GM23338 (cell line): ENCODE results near the gene PLCH2. TPM values are rescaled to one million over a fixed set of nuclear protein-coding genes. Genes with fewer than 3 reads are reported as not detected.

Experiments
- ATAC-seq: fragments of 200-7000 bp; cut with Tn5 transposase; 3 replicates; pipeline ENCODE4 v1.9.1; 2020
- DNase-seq: peaks from one replicate; pipeline ENCODE4 v3.0.0-alpha.2; 2015; ENCODE audit warnings: low spot score
- H2AFZ ChIP-seq: fragments of 200-600 bp; sonication (generic); 2 replicates; pipeline ENCODE4 v1.8.0; 2016; ENCODE audit warnings: antibody characterized with exemption, mild to moderate bottlenecking, moderate library complexity
- H3F3A ChIP-seq: fragments of 200-600 bp; sonication (generic); replicated peaks from 2 replicates; pipeline ENCODE4 v1.8.0; 2017; ENCODE audit warnings: antibody characterized with exemption, mixed run types, low read depth
- H3K27ac ChIP-seq: fragments of 200-600 bp; sonication (generic); 2 replicates; pipeline ENCODE4 v1.6.1; 2016; ENCODE audit warnings: low read depth
- H3K27me3 ChIP-seq: fragments of 200-600 bp; sonication (generic); 2 replicates; pipeline ENCODE4 v1.8.0; 2016; ENCODE audit warnings: mild to moderate bottlenecking, mixed run types, moderate library complexity; ENCODE audit not compliant: insufficient read depth
- H3K36me3 ChIP-seq: fragments of 200-600 bp; sonication (generic); 2 replicates; pipeline ENCODE4 v1.8.0; 2016; ENCODE audit warnings: mild to moderate bottlenecking; ENCODE audit not compliant: insufficient read depth
- H3K4me1 ChIP-seq: fragments of 200-600 bp; sonication (generic); 2 replicates; pipeline ENCODE4 v1.8.0; 2016; ENCODE audit warnings: mild to moderate bottlenecking, moderate library complexity; ENCODE audit not compliant: insufficient read depth
- H3K4me2 ChIP-seq: fragments of 200-600 bp; sonication (generic); 2 replicates; pipeline ENCODE4 v1.7.1; 2017; ENCODE audit warnings: mixed run types
- H3K4me3 ChIP-seq: fragments of 200-600 bp; sonication (generic); 2 replicates; pipeline ENCODE4 v1.6.1; 2016; ENCODE audit warnings: mixed run types
- H3K79me2 ChIP-seq: fragments of 200-600 bp; sonication (generic); replicated peaks from 2 replicates; pipeline ENCODE4 v1.8.0; 2017; ENCODE audit warnings: mild to moderate bottlenecking; ENCODE audit not compliant: insufficient read depth
- H3K9me2 ChIP-seq: fragments of 200-600 bp; sonication (generic); 2 replicates; pipeline ENCODE4 v1.8.0; 2017; ENCODE audit not compliant: insufficient read depth
- H4K20me1 ChIP-seq: fragments of 200-600 bp; sonication (generic); replicated peaks from 2 replicates; pipeline ENCODE4 v1.8.0; 2017; ENCODE audit warnings: mild to moderate bottlenecking; ENCODE audit not compliant: insufficient read depth
- H3K27ac Mint-ChIP-seq: 2 replicates; pipeline ENCODE4 v1.8.0; 2020; ENCODE audit warnings: inconsistent platforms, mild to moderate bottlenecking, moderate library complexity, mixed read lengths
- H3K27me3 Mint-ChIP-seq: 3 replicates; pipeline ENCODE4 v1.8.0; 2022; ENCODE audit warnings: low read depth, mild to moderate bottlenecking, moderate library complexity, mixed read lengths, inconsistent platforms; ENCODE audit not compliant: insufficient read depth, poor library complexity
- H3K36me3 Mint-ChIP-seq: 3 replicates; pipeline ENCODE4 v1.8.0; 2021; ENCODE audit warnings: low read depth, mild to moderate bottlenecking, inconsistent platforms, moderate library complexity, mixed read lengths
- H3K4me1 Mint-ChIP-seq: 3 replicates; pipeline ENCODE4 v1.8.0; 2020; ENCODE audit warnings: mild to moderate bottlenecking, inconsistent platforms, mixed read lengths
- H3K4me3 Mint-ChIP-seq: 3 replicates; pipeline ENCODE4 v1.8.0; 2021; ENCODE audit warnings: moderate library complexity, mild to moderate bottlenecking, inconsistent platforms, mixed read lengths
- H3K9me3 Mint-ChIP-seq: 3 replicates; pipeline ENCODE4 v1.8.0; 2020; ENCODE audit warnings: moderate library complexity, mild to moderate bottlenecking, inconsistent platforms, mixed read lengths
- CREB1 ChIP-seq: fragments of 250-450 bp; sonication (Bioruptor Pico); IDR thresholded peaks from 2 replicates; pipeline ENCODE4 v1.5.0; 2020; ENCODE audit warnings: low read depth, mild to moderate bottlenecking, moderate library complexity
- EZH2 ChIP-seq: fragments of 200-600 bp; sonication (generic); IDR thresholded peaks from one replicate; pipeline ENCODE4 v1.8.0; 2017; ENCODE audit warnings: antibody characterized with exemption, mild to moderate bottlenecking, low read depth; ENCODE audit not compliant: unreplicated experiment
- EZH2phosphoT487 ChIP-seq: fragments of 200-600 bp; sonication (generic); IDR thresholded peaks from one replicate; pipeline ENCODE4 v1.8.1; 2018; ENCODE audit warnings: antibody characterized with exemption; ENCODE audit not compliant: unreplicated experiment
- JUNB ChIP-seq: IDR thresholded peaks from one replicate; pipeline ENCODE4 v1.6.1; 2016; ENCODE audit warnings: antibody characterized with exemption; ENCODE audit not compliant: unreplicated experiment
- NANOG ChIP-seq: IDR thresholded peaks from 2 replicates; pipeline ENCODE4 v1.6.1; 2016; ENCODE audit warnings: antibody characterized with exemption, borderline replicate concordance
- POLR2AphosphoS5 ChIP-seq: IDR thresholded peaks from 2 replicates; pipeline ENCODE4 v1.6.1; 2016; ENCODE audit warnings: antibody characterized with exemption, low read depth
- STAT1 ChIP-seq: IDR thresholded peaks from one replicate; pipeline ENCODE4 v1.6.1; 2016; ENCODE audit warnings: antibody characterized with exemption; ENCODE audit not compliant: unreplicated experiment
- ZNF114 ChIP-seq: fragments of 250-450 bp; sonication (Bioruptor Pico); IDR thresholded peaks from 2 replicates; pipeline ENCODE4 v1.5.0; 2020; ENCODE audit warnings: mild to moderate bottlenecking, moderate library complexity
- ZNF331 ChIP-seq: fragments of 250-450 bp; sonication (Bioruptor Pico); IDR thresholded peaks from 2 replicates; pipeline ENCODE4 v1.5.0; 2020; ENCODE audit warnings: low read depth, mild to moderate bottlenecking, moderate library complexity
- polyA plus RNA-seq: library from polyadenylated mRNA; unstranded; fragments of >200 nt; fragmentation: Nextera tagmentation; extraction: Ambion mirVana; gene quantifications from 2 replicates; pipeline ENCODE4 v1.2.1, GENCODE V29; 2016
- total RNA-seq: library from RNA; depleted of rRNA; stranded (reverse); fragments of >200 nt; shearing (Covaris generic); gene quantifications from 2 replicates; pipeline ENCODE4 v1.2.3, GENCODE V29; 2014
- TF ChIP-seq, protein P1 (sequence below), 2 experiments: fragments of 200-600 bp in 1 of 2; sonication (generic) in 1 of 2; conservative IDR thresholded peaks; 2 replicates each; pipeline versions ENCODE4 v1.5.1 to v1.6.1; 2016 to 2017; ENCODE audit warnings: antibody characterized with exemption in 2 of 2, low read depth in 2 of 2, mild to moderate bottlenecking in 2 of 2, moderate library complexity in 1 of 2
- TF ChIP-seq, protein P2 (sequence below): fragments of 250-450 bp; sonication (Bioruptor Pico); IDR thresholded peaks from 2 replicates; pipeline ENCODE4 v1.5.0; 2020; ENCODE audit warnings: mild to moderate bottlenecking, moderate library complexity
- TF ChIP-seq, protein P3 (sequence below): IDR thresholded peaks from one replicate; pipeline ENCODE4 v1.6.1; 2018; ENCODE audit warnings: antibody characterized with exemption; ENCODE audit not compliant: unreplicated experiment
- TF ChIP-seq, protein P4 (sequence below): IDR thresholded peaks from 2 replicates; pipeline ENCODE4 v1.6.1; 2016; ENCODE audit warnings: antibody characterized with exemption

Gene PLCH2
- total and polyA plus RNA-seq, 2 experiments from 2014 or later: 0.31 TPM; not detected in 1

DNA sequence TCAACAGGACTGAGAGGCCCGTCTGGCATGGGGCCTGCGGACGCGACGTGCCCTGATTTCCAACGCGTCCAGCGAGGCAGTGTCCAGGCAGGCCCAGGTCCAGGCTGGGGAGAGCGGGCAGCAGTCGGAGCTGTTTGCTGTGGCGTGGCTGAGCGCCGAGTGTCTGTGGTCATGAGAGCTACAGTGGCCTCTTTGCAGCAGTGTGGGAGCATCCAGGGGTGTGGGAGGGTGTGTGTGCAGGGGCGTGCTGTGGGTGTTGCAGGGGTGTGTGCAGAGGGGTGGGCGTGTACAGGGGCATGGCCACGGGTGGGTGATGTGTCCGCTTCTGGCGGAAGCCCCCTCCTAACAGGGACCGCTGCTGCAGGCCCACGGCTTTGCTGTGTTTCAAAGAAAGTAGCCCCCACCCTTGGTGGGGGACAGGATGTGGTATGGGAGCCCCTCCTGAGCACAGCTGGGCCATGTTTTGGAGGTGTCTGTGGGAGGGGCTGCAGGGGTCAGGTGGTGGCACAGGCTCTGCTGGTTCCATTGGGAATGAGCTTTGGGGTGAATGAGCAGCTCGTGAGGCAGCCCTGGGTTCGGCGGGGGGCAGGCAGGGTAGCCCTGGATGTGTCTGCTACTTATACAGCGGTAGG, 17.7 kb downstream of the PLCH2 start:
- H3K36me3 Mint-ChIP-seq: no peaks in the 10 kb centered on the region; the same call in 2 of the 3 replicates
- H3K27ac Mint-ChIP-seq: no peak overlapping the region
- no peak for ATAC-seq
- H3K9me2 ChIP-seq: no peaks in the 10 kb centered on the region
- no peak for TF ChIP-seq NANOG
- no peak for TF ChIP-seq JUNB
- no peak for TF ChIP-seq CREB1 (CRISPR knock-in tag)
- TF ChIP-seq, protein P1, sequence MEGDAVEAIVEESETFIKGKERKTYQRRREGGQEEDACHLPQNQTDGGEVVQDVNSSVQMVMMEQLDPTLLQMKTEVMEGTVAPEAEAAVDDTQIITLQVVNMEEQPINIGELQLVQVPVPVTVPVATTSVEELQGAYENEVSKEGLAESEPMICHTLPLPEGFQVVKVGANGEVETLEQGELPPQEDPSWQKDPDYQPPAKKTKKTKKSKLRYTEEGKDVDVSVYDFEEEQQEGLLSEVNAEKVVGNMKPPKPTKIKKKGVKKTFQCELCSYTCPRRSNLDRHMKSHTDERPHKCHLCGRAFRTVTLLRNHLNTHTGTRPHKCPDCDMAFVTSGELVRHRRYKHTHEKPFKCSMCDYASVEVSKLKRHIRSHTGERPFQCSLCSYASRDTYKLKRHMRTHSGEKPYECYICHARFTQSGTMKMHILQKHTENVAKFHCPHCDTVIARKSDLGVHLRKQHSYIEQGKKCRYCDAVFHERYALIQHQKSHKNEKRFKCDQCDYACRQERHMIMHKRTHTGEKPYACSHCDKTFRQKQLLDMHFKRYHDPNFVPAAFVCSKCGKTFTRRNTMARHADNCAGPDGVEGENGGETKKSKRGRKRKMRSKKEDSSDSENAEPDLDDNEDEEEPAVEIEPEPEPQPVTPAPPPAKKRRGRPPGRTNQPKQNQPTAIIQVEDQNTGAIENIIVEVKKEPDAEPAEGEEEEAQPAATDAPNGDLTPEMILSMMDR (conservative IDR thresholded peaks at IDR 0.05; ENCODE audit: low read depth in 2 of 2): no peak
- TF ChIP-seq ZNF114 (CRISPR knock-in tag): no peak
- no peak for TF ChIP-seq POLR2AphosphoS5
- TF ChIP-seq, protein P2, sequence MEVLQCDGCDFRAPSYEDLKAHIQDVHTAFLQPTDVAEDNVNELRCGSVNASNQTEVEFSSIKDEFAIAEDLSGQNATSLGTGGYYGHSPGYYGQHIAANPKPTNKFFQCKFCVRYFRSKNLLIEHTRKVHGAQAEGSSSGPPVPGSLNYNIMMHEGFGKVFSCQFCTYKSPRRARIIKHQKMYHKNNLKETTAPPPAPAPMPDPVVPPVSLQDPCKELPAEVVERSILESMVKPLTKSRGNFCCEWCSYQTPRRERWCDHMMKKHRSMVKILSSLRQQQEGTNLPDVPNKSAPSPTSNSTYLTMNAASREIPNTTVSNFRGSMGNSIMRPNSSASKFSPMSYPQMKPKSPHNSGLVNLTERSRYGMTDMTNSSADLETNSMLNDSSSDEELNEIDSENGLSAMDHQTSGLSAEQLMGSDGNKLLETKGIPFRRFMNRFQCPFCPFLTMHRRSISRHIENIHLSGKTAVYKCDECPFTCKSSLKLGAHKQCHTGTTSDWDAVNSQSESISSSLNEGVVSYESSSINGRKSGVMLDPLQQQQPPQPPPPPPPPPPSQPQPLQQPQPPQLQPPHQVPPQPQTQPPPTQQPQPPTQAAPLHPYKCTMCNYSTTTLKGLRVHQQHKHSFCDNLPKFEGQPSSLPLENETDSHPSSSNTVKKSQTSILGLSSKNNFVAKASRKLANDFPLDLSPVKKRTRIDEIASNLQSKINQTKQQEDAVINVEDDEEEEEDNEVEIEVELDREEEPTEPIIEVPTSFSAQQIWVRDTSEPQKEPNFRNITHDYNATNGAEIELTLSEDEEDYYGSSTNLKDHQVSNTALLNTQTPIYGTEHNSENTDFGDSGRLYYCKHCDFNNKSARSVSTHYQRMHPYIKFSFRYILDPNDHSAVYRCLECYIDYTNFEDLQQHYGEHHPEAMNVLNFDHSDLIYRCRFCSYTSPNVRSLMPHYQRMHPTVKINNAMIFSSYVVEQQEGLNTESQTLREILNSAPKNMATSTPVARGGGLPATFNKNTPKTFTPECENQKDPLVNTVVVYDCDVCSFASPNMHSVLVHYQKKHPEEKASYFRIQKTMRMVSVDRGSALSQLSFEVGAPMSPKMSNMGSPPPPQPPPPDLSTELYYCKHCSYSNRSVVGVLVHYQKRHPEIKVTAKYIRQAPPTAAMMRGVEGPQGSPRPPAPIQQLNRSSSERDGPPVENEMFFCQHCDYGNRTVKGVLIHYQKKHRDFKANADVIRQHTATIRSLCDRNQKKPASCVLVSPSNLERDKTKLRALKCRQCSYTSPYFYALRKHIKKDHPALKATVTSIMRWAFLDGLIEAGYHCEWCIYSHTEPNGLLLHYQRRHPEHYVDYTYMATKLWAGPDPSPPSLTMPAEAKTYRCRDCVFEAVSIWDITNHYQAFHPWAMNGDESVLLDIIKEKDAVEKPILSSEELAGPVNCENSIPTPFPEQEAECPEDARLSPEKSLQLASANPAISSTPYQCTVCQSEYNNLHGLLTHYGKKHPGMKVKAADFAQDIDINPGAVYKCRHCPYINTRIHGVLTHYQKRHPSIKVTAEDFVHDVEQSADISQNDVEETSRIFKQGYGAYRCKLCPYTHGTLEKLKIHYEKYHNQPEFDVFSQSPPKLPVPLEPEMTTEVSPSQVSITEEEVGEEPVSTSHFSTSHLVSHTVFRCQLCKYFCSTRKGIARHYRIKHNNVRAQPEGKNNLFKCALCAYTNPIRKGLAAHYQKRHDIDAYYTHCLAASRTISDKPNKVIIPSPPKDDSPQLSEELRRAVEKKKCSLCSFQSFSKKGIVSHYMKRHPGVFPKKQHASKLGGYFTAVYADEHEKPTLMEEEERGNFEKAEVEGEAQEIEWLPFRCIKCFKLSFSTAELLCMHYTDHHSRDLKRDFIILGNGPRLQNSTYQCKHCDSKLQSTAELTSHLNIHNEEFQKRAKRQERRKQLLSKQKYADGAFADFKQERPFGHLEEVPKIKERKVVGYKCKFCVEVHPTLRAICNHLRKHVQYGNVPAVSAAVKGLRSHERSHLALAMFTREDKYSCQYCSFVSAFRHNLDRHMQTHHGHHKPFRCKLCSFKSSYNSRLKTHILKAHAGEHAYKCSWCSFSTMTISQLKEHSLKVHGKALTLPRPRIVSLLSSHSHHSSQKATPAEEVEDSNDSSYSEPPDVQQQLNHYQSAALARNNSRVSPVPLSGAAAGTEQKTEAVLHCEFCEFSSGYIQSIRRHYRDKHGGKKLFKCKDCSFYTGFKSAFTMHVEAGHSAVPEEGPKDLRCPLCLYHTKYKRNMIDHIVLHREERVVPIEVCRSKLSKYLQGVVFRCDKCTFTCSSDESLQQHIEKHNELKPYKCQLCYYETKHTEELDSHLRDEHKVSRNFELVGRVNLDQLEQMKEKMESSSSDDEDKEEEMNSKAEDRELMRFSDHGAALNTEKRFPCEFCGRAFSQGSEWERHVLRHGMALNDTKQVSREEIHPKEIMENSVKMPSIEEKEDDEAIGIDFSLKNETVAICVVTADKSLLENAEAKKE (CRISPR knock-in tag): no peak
- no peak for TF ChIP-seq ZNF331 (CRISPR knock-in tag)
- TF ChIP-seq EZH2phosphoT487: no peak
- TF ChIP-seq, protein P3, sequence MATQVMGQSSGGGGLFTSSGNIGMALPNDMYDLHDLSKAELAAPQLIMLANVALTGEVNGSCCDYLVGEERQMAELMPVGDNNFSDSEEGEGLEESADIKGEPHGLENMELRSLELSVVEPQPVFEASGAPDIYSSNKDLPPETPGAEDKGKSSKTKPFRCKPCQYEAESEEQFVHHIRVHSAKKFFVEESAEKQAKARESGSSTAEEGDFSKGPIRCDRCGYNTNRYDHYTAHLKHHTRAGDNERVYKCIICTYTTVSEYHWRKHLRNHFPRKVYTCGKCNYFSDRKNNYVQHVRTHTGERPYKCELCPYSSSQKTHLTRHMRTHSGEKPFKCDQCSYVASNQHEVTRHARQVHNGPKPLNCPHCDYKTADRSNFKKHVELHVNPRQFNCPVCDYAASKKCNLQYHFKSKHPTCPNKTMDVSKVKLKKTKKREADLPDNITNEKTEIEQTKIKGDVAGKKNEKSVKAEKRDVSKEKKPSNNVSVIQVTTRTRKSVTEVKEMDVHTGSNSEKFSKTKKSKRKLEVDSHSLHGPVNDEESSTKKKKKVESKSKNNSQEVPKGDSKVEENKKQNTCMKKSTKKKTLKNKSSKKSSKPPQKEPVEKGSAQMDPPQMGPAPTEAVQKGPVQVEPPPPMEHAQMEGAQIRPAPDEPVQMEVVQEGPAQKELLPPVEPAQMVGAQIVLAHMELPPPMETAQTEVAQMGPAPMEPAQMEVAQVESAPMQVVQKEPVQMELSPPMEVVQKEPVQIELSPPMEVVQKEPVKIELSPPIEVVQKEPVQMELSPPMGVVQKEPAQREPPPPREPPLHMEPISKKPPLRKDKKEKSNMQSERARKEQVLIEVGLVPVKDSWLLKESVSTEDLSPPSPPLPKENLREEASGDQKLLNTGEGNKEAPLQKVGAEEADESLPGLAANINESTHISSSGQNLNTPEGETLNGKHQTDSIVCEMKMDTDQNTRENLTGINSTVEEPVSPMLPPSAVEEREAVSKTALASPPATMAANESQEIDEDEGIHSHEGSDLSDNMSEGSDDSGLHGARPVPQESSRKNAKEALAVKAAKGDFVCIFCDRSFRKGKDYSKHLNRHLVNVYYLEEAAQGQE: no peak
- no peak for TF ChIP-seq EZH2
- TF ChIP-seq, protein P4, sequence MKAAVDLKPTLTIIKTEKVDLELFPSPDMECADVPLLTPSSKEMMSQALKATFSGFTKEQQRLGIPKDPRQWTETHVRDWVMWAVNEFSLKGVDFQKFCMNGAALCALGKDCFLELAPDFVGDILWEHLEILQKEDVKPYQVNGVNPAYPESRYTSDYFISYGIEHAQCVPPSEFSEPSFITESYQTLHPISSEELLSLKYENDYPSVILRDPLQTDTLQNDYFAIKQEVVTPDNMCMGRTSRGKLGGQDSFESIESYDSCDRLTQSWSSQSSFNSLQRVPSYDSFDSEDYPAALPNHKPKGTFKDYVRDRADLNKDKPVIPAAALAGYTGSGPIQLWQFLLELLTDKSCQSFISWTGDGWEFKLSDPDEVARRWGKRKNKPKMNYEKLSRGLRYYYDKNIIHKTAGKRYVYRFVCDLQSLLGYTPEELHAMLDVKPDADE: no peak
- no peak for TF ChIP-seq STAT1
- no peaks in the 10 kb centered on the region for H3K4me1 Mint-ChIP-seq
- no peaks in the 10 kb centered on the region for H3K79me2 ChIP-seq
- no peaks in the 10 kb centered on the region for H4K20me1 ChIP-seq
- DNase-seq: no peak
- H2AFZ ChIP-seq: no peak overlapping the region
- H3K27me3 Mint-ChIP-seq: peaks cover 18% of the 10 kb centered on the region
- H3K9me3 Mint-ChIP-seq: peaks cover 4% of the 10 kb centered on the region; the same call in 2 of the 3 replicates
- no peaks in the 10 kb centered on the region for H3F3A ChIP-seq
- no peak overlapping the region for H3K4me3 ChIP-seq
- no peaks in the 10 kb centered on the region for H3K4me1 ChIP-seq
- no peak overlapping the region for H3K4me3 Mint-ChIP-seq
- H3K36me3 ChIP-seq: no peaks in the 10 kb centered on the region
- no peaks in the 10 kb centered on the region for H3K27me3 ChIP-seq
- H3K27ac ChIP-seq: no peak overlapping the region
- no peak overlapping the region for H3K4me2 ChIP-seq
